Keratinocyte (primary cell): ENCODE results near the gene CAMK2D. TPM values are rescaled to one million over a fixed set of nuclear protein-coding genes. Genes with fewer than 3 reads are reported as not detected.

Experiments used
- DNase-seq: peaks from one replicate; pipeline ENCODE4 v3.0.0-alpha.2; 2011; ENCODE audit warnings: low read depth, missing footprints, low spot score
- FAIRE-seq: peaks from 2 replicates; lab custom pipeline; 2011; peaks lifted over from hg19 to GRCh38; lab: Jason Lieb, UNC
- H2AFZ ChIP-seq: 2 replicates; pipeline ENCODE4 v1.6.0; 2012; ENCODE audit warnings: low read length, control low read depth, inconsistent platforms; ENCODE audit not compliant: control insufficient read depth
- H3K27ac ChIP-seq: 2 replicates; pipeline ENCODE4 v1.5.1; 2011; ENCODE audit warnings: low read length; ENCODE audit not compliant: control insufficient read depth, insufficient read depth
- H3K27me3 ChIP-seq: 3 replicates; pipeline ENCODE4 v1.6.0; 2011; ENCODE audit warnings: low read length; ENCODE audit not compliant: control insufficient read depth, insufficient read depth; ENCODE audit errors: extremely low read depth
- H3K36me3 ChIP-seq, 2 experiments: 2 replicates in 1 of 2; 3 replicates in 1 of 2; pipeline ENCODE4 v1.5.1; 2011; ENCODE audit warnings: low read length in 2 of 2, mild to moderate bottlenecking in 1 of 2; ENCODE audit not compliant: control insufficient read depth in 2 of 2, insufficient read depth in 2 of 2; ENCODE audit errors: extremely low read depth in 1 of 2
- H3K4me1 ChIP-seq: 3 replicates; pipeline ENCODE4 v1.5.1; 2011; ENCODE audit warnings: low read length; ENCODE audit not compliant: control insufficient read depth, insufficient read depth; ENCODE audit errors: extremely low read depth
- H3K4me2 ChIP-seq: 3 replicates; pipeline ENCODE4 v1.6.0; 2011; ENCODE audit warnings: low read depth, low read length; ENCODE audit not compliant: control insufficient read depth, insufficient read depth; ENCODE audit errors: extremely low read depth
- H3K4me3 ChIP-seq, 3 experiments: fragments of 200-600 bp in 1 of 3; sonication (generic) in 1 of 3; 2 replicates in 2 of 3; 3 replicates in 1 of 3; pipeline ENCODE4 v1.5.1; 2011 to 2016; ENCODE audit warnings: low read length in 3 of 3, mild to moderate bottlenecking in 3 of 3, control low read depth in 2 of 3, inconsistent platforms in 1 of 3, low read depth in 1 of 3, mixed read lengths in 1 of 3, mixed run types in 1 of 3, moderate library complexity in 1 of 3; ENCODE audit not compliant: control insufficient read depth in 2 of 3, insufficient read depth in 2 of 3; ENCODE audit errors: extremely low read depth in 1 of 3
- H3K79me2 ChIP-seq: 2 replicates; pipeline ENCODE4 v1.6.0; 2012; ENCODE audit warnings: low read length; ENCODE audit not compliant: control insufficient read depth, insufficient read depth
- H3K9ac ChIP-seq: 3 replicates; pipeline ENCODE4 v1.6.0; 2011; ENCODE audit warnings: low read length; ENCODE audit not compliant: control insufficient read depth, insufficient read depth; ENCODE audit errors: extremely low read depth
- H3K9me1 ChIP-seq: 3 replicates; pipeline ENCODE4 v1.6.0; 2011; ENCODE audit warnings: low read length; ENCODE audit not compliant: control insufficient read depth, insufficient read depth; ENCODE audit errors: extremely low read depth
- H3K9me3 ChIP-seq: 2 replicates; pipeline ENCODE4 v1.5.1; 2012; ENCODE audit warnings: low read depth, low read length; ENCODE audit not compliant: control insufficient read depth
- H4K20me1 ChIP-seq: 3 replicates; pipeline ENCODE4 v1.6.0; 2011; ENCODE audit warnings: low read length; ENCODE audit not compliant: control insufficient read depth, insufficient read depth; ENCODE audit errors: extremely low read depth
- EZH2 ChIP-seq: IDR thresholded peaks from one replicate; pipeline ENCODE4 v1.6.1; 2012; ENCODE audit warnings: inconsistent platforms, mild to moderate bottlenecking, low read length, moderate library complexity
- dilution Hi-C: fragments of 300-500 bp; cut with MboI; formaldehyde crosslinking; loops from one replicate; pipeline ENCODE4 v1.7.0; 2020; ENCODE audit warnings: low sequenced_read_pairs; ENCODE audit not compliant: extremely low pct_ligation_motif_present
- polyA plus RNA-seq, 5 experiments: library from polyadenylated mRNA; depleted of rRNA in 3 of 5; stranded (reverse) in 3 of 5; stranded (forward) in 1 of 5; unstranded in 1 of 5; fragments of >200 nt; gene quantifications; 1 replicate in 1 of 5; 2 replicates in 3 of 5; 3 replicates in 1 of 5; pipeline versions ENCODE4 v1.2.1 to v1.2.3, GENCODE V29; 2011 to 2012; ENCODE audit warnings: missing spikeins in 2 of 5, low read depth in 1 of 5, low replicate concordance in 1 of 5
- TF ChIP-seq, protein P1 (sequence below), 3 experiments: IDR thresholded peaks in 1 of 3; conservative IDR thresholded peaks in 1 of 3; optimal IDR thresholded peaks in 1 of 3; 2 replicates in 2 of 3; 3 replicates in 1 of 3; pipeline versions ENCODE3 to v1.5.1; 2011; ENCODE audit warnings: low read length in 3 of 3, mild to moderate bottlenecking in 3 of 3, moderate library complexity in 2 of 3, control low read depth in 1 of 3, inconsistent platforms in 1 of 3; ENCODE audit not compliant: insufficient read depth in 2 of 3; ENCODE audit errors: extremely low read depth in 1 of 3

CAMK2D gene
- polyA plus RNA-seq, 1 donor (not counting 4 experiments of a cell fraction or from before 2014, with no cell fraction given) = 18.8 TPM

DNA sequence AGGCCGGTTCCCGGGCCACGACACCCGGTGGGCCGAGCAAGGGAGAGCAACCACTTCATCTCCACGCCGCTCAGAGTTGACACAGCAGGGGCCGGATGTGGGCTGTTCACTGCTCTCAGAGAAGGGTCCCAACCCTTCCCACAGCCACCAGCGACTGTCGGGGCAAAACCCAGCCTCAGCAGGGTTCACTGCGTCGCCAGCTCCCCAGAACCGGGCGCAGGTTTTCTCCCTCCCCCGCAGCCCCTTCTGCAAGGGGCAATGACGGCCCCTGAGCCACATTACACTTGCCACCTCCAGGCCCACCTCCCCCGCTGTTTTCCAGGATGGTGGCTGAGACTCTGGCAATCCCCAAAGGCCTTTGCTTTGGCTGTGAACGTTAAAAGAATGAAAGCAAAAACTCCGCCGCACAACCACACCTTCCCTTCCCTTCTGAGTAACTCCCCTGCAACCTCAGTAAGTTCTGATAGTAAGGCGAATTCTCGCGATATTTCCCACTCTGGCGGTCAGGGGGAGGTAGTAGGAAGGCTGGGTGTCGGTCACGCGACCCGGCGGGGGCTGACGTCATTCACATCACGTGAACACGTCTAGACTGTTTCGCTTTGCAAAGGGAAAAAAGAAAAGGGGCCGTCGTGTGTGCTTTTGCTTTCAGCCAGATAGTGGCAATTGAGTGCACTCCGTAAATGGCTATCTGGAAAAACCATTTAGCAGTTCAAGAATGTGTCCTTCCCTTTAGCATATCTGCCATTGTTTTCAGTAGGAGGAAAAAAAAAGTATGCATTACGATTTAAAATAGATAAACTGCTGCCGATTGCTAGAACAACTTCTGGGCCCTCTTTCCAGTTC, 869 bp upstream of the CAMK2D start:
- Histone ChIP-seq H4K20me1 (no peaks in the 10 kb centered on the region), H3K4me3 (peak overlapping the region; percentile 75 to 90 (median 82)), H3K9me3 (no peaks in the 10 kb centered on the region), H3K27me3 (no peaks in the 10 kb centered on the region), H3K4me1 (peaks cover 12% of the 10 kb centered on the region), H3K4me2 (peak overlapping the region; percentile 95), H2AFZ (peak overlapping the region; percentile 90), H3K79me2 (peaks cover 22% of the 10 kb centered on the region), H3K9me1 (no peaks in the 10 kb centered on the region), H3K36me3 (no peaks in the 10 kb centered on the region), H3K9ac (peak overlapping the region; percentile 96), H3K27ac (peak overlapping the region; percentile 98)
- peak; percentile 98 for FAIRE-seq
- TF ChIP-seq EZH2 = no peak
- TF ChIP-seq, protein P1, sequence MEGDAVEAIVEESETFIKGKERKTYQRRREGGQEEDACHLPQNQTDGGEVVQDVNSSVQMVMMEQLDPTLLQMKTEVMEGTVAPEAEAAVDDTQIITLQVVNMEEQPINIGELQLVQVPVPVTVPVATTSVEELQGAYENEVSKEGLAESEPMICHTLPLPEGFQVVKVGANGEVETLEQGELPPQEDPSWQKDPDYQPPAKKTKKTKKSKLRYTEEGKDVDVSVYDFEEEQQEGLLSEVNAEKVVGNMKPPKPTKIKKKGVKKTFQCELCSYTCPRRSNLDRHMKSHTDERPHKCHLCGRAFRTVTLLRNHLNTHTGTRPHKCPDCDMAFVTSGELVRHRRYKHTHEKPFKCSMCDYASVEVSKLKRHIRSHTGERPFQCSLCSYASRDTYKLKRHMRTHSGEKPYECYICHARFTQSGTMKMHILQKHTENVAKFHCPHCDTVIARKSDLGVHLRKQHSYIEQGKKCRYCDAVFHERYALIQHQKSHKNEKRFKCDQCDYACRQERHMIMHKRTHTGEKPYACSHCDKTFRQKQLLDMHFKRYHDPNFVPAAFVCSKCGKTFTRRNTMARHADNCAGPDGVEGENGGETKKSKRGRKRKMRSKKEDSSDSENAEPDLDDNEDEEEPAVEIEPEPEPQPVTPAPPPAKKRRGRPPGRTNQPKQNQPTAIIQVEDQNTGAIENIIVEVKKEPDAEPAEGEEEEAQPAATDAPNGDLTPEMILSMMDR (optimal IDR thresholded peaks at IDR 0.05 in 1 of 3, IDR thresholded peaks at IDR 0.05 in 1 of 3, conservative IDR thresholded peaks at IDR 0.05 in 1 of 3; ENCODE audit: extremely low read depth in 1 of 3, insufficient read depth in 2 of 3, low read length in 3 of 3) = no peak
- dilution Hi-C loops = no loop called here
- peak; percentile 93 for DNase-seq

DNA sequence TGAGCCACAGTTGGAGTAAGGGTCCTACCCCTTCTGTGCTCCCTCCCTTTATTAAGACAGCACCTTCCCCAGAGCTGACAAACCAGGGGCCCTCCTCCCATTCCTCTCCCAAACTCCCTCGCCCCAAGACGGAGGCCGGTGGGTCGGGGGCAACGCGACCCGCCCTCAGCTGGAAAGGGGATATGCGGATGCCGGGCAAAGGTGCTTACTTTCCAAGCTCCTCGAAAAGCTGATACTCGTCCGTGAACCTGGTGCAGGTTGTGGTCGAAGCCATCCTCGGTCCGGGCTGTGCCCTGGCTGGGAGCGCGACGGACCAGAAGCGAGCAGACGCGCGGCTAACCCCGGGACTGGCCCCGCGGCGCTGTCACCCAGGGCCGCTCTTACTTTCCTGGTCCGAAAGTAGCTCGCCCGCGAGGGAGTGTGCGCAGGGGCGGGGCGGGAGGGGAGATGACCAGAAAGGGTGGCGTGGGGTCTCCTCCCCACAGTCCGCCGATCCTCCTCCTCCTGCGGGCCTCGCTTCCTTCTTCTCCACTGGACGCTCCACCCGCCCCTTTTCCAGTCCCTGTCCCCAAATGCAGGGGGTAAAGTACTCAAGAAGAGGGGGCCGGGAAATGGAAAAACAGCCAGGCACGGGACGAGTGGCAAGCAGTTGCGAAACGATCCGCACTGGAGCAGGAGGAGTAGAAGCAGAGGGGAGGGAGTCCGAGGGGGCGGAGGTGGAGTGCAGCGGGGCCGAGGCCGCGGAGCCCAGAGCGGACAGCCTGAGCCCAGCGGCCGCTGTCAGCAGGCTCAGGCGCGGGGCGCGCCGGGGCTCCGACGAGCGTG, 531 bp downstream of the CAMK2D start:
- no peaks in the 10 kb centered on the region for H3K27me3 ChIP-seq
- peak overlapping the region; percentile 95 for H3K4me2 ChIP-seq
- H4K20me1 ChIP-seq = no peaks in the 10 kb centered on the region
- dilution Hi-C loops = no loop called here
- peak overlapping the region; percentile 90 for H2AFZ ChIP-seq
- peak overlapping the region; percentile 75 to 90 (median 82) for H3K4me3 ChIP-seq
- FAIRE-seq = no peak
- peak overlapping the region; percentile 98 for H3K27ac ChIP-seq
- DNase-seq = no peak
- peaks cover 28% of the 10 kb centered on the region for H3K79me2 ChIP-seq
- H3K9ac ChIP-seq = peak overlapping the region; percentile 96
- no peak for TF ChIP-seq EZH2
- TF ChIP-seq, protein P1 (optimal IDR thresholded peaks at IDR 0.05 in 1 of 3, IDR thresholded peaks at IDR 0.05 in 1 of 3, conservative IDR thresholded peaks at IDR 0.05 in 1 of 3; ENCODE audit: extremely low read depth in 1 of 3, insufficient read depth in 2 of 3, low read length in 3 of 3) = no peak
- no peaks in the 10 kb centered on the region for H3K9me3 ChIP-seq
- peaks cover 16% of the 10 kb centered on the region for H3K4me1 ChIP-seq
- no peaks in the 10 kb centered on the region for H3K36me3 ChIP-seq
- H3K9me1 ChIP-seq = no peaks in the 10 kb centered on the region
